A673 (cell line): ENCODE data around the gene PRKAR2A. TPM values are rescaled to one million over a fixed set of nuclear protein-coding genes. Genes with fewer than 3 reads are reported as not detected.

Experiments
- BruUV-seq: library from RNA; stranded (reverse); fragments of 400-500 nt; replicated peaks from 2 replicates; lab custom pipeline; 2021; lab: Mats Ljungman, UMichigan
- CTCF ChIA-PET: fragments of 300-600 bp; sonication (Branson Sonifier 250); formaldehyde crosslinking; loops from one replicate; lab custom pipeline; 2022; ENCODE audit warnings: antibody characterized with exemption; lab: Charles Lee
- POLR2A ChIA-PET: fragments of 300-600 bp; sonication (Branson Sonifier 250); formaldehyde crosslinking; loops from one replicate; lab custom pipeline; 2022; ENCODE audit warnings: antibody characterized with exemption; ENCODE audit not compliant: low non-redundant PET; lab: Charles Lee
- DNase-seq: peaks from one replicate; pipeline ENCODE4 v3.0.0-alpha.2; 2015; ENCODE audit warnings: low spot score
- H3K27ac ChIP-seq: fragments of 200-600 bp; sonication (generic); 2 replicates; pipeline ENCODE4 v1.5.1; 2016; ENCODE audit warnings: mixed run types, low read depth, mild to moderate bottlenecking, mixed read lengths, antibody characterized with exemption, low read length; ENCODE audit not compliant: poor library complexity, severe bottlenecking
- H3K27me3 ChIP-seq: fragments of 200-600 bp; sonication (generic); replicated peaks from 2 replicates; pipeline ENCODE4 v1.6.1; 2017; ENCODE audit warnings: mixed run types, low read depth, mild to moderate bottlenecking, mixed read lengths, antibody characterized with exemption, low read length; ENCODE audit not compliant: insufficient read depth, poor library complexity
- H3K36me3 ChIP-seq: fragments of 200-600 bp; sonication (generic); 2 replicates; pipeline ENCODE4 v1.6.1; 2016; ENCODE audit warnings: mixed run types, mild to moderate bottlenecking, mixed read lengths, antibody characterized with exemption, low read length; ENCODE audit not compliant: insufficient read depth, poor library complexity, severe bottlenecking
- H3K4me1 ChIP-seq: fragments of 200-600 bp; sonication (generic); 2 replicates; pipeline ENCODE4 v1.6.1; 2017; ENCODE audit warnings: mixed run types, mild to moderate bottlenecking, mixed read lengths, antibody characterized with exemption, low read length; ENCODE audit not compliant: insufficient read depth, poor library complexity, severe bottlenecking
- H3K4me3 ChIP-seq: fragments of 200-600 bp; sonication (generic); 2 replicates; pipeline ENCODE4 v1.5.1; 2016; ENCODE audit warnings: low read depth, mixed run types, mild to moderate bottlenecking, mixed read lengths, low read length; ENCODE audit not compliant: poor library complexity, severe bottlenecking
- H3K9me3 ChIP-seq: fragments of 200-600 bp; sonication (generic); 2 replicates; pipeline ENCODE4 v1.6.1; 2016; ENCODE audit warnings: mixed run types, low read depth, mild to moderate bottlenecking, mixed read lengths, antibody characterized with exemption, low read length; ENCODE audit not compliant: poor library complexity, severe bottlenecking
- EZH2 ChIP-seq: fragments of 200-600 bp; sonication (generic); IDR thresholded peaks from 2 replicates; pipeline ENCODE4 v1.6.1; 2017; ENCODE audit warnings: borderline replicate concordance, low read depth, mild to moderate bottlenecking, mixed read lengths, antibody characterized with exemption, low read length; ENCODE audit not compliant: poor library complexity, severe bottlenecking
- intact Hi-C: fragments of 100-400 bp; cut with micrococcal nuclease; formaldehyde crosslinking; loops from one replicate; pipeline ENCODE4 v1.10.0; 2022; ENCODE audit not compliant: unreplicated experiment
- total RNA-seq: library from RNA; stranded (reverse); gene quantifications from 2 replicates; pipeline ENCODE4 v1.2.3, GENCODE V29; 2021
- TF ChIP-seq, protein P1 (sequence below): fragments of 300-800, 200-600 bp; sonication (generic); conservative IDR thresholded peaks from 2 replicates; pipeline ENCODE4 v1.5.1; 2017; ENCODE audit warnings: low read depth, mild to moderate bottlenecking, antibody characterized with exemption, low read length, moderate library complexity, mixed read lengths

Gene PRKAR2A
- total RNA-seq, 1 experiment from 2014 or later, result 35.8 TPM

GRCh38 chr3:48891606-48892005, 43.9 kb upstream of the PRKAR2A start:
- no peak for DNase-seq
- no peak overlapping the region for H3K4me3 ChIP-seq
- no peaks in the 10 kb centered on the region for H3K27me3 ChIP-seq
- BruUV-seq, result no TSS peak
- no peaks in the 10 kb centered on the region for H3K4me1 ChIP-seq
- no peak for TF ChIP-seq EZH2
- TF ChIP-seq, protein P1, sequence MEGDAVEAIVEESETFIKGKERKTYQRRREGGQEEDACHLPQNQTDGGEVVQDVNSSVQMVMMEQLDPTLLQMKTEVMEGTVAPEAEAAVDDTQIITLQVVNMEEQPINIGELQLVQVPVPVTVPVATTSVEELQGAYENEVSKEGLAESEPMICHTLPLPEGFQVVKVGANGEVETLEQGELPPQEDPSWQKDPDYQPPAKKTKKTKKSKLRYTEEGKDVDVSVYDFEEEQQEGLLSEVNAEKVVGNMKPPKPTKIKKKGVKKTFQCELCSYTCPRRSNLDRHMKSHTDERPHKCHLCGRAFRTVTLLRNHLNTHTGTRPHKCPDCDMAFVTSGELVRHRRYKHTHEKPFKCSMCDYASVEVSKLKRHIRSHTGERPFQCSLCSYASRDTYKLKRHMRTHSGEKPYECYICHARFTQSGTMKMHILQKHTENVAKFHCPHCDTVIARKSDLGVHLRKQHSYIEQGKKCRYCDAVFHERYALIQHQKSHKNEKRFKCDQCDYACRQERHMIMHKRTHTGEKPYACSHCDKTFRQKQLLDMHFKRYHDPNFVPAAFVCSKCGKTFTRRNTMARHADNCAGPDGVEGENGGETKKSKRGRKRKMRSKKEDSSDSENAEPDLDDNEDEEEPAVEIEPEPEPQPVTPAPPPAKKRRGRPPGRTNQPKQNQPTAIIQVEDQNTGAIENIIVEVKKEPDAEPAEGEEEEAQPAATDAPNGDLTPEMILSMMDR, result no peak
- H3K36me3 ChIP-seq, result no peaks in the 10 kb centered on the region
- no peaks in the 10 kb centered on the region for H3K9me3 ChIP-seq
- H3K27ac ChIP-seq, result no peak overlapping the region
- ChIA-PET CTCF (no interaction called here), POLR2A (no interaction called here)
- intact Hi-C loops, result no loop called here

- intact Hi-C loops, result no loop called here
- POLR2A ChIA-PET, result no interaction called here
- CTCF ChIA-PET, result no interaction called here
- TF ChIP-seq, protein P1, result no peak
- DNase-seq, result no peak
- no peaks in the 10 kb centered on the region for H3K36me3 ChIP-seq
- H3K4me3 ChIP-seq, result no peak overlapping the region
- H3K27me3 ChIP-seq, result no peaks in the 10 kb centered on the region
- no peak overlapping the region for H3K27ac ChIP-seq
- no peaks in the 10 kb centered on the region for H3K4me1 ChIP-seq
- no peaks in the 10 kb centered on the region for H3K9me3 ChIP-seq
- no TSS peak for BruUV-seq
These were observed 38.1 kb upstream of the PRKAR2A start for GRCh38 chr3:48885753-48886152.

GRCh38 chr3:48881652-48882114, 34.0 kb upstream of the PRKAR2A start:
- no peak overlapping the region for H3K27ac ChIP-seq
- H3K36me3 ChIP-seq, result no peaks in the 10 kb centered on the region
- ChIA-PET CTCF (no interaction called here), POLR2A (no interaction called here)
- no peak for DNase-seq
- TF ChIP-seq EZH2, result no peak
- TF ChIP-seq, protein P1, result no peak
- H3K27me3 ChIP-seq, result no peaks in the 10 kb centered on the region
- H3K4me1 ChIP-seq, result no peaks in the 10 kb centered on the region
- no peaks in the 10 kb centered on the region for H3K9me3 ChIP-seq
- no TSS peak for BruUV-seq
- intact Hi-C loops, result no loop called here
- H3K4me3 ChIP-seq, result no peak overlapping the region
